ENCODE results near the gene DTD1. TPM values are rescaled to one million over a fixed set of nuclear protein-coding genes. Genes with fewer than 3 reads are reported as not detected.

DTD1 gene
- total and polyA plus RNA-seq, 2 of the 13 experiments (the other 11 are each of a cell fraction or from before 2014, with no cell fraction given): 41.2 to 79.3 TPM

DNA sequence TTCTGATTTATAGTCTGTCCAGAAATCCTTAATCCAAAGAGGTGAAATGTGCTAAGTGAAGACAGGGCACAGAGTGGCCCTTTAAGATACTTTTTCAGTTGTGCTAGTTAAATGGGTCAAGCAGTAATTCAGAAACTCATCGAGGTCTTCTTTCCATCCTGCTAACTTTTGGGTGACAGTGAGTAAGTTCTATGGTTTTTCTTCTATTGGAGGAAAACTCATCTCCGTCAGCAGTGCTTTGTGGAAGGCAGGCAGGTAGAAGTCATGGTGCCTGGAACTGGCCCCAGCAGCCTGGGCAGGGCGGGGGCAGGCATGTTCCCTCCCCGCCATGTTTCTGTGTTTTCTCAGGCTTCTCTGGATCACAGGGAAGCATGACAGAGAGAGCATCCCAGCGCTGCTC, 159.2 kb downstream of the DTD1 start:
- FAIRE-seq (no peak), DNase-seq (ENCODE audit: low spot score) (no peak), ATAC-seq (no peak)
- WGBS (ENCODE audit: low lambda C conversion rate): 87% methylated on average over 5 of the region's 5 CpGs
- Histone ChIP-seq H3K4me3 (replicated peaks in 1 of 3; ENCODE audit: insufficient read depth in 1 of 3, low read depth in 2 of 3, low read length in 3 of 3) (no peak overlapping the region), H3K27me3 (ENCODE audit: control insufficient read depth in 1 of 2, insufficient read depth in 2 of 2, low read length in 2 of 2) (no peaks in the 10 kb centered on the region), H3K9ac (ENCODE audit: insufficient read depth, low read depth, low read length) (no peak overlapping the region), H3K27ac (ENCODE audit: extremely low read length, insufficient read depth, low read length) (no peak overlapping the region), H3K9me3 (ENCODE audit: low read length) (no peaks in the 10 kb centered on the region), H2AFZ (ENCODE audit: low read length) (no peak overlapping the region), H4K20me1 (ENCODE audit: insufficient read depth, low read length) (no peaks in the 10 kb centered on the region), H3K4me1 (ENCODE audit: insufficient read depth, low read length) (peaks cover 13% of the 10 kb centered on the region), H3K79me2 (ENCODE audit: insufficient read depth, low read length) (no peaks in the 10 kb centered on the region), H3K36me3 (replicated peaks in 1 of 2; ENCODE audit: control insufficient read depth in 1 of 2, insufficient read depth in 2 of 2, low read length in 2 of 2) (peaks cover 3 to 6% of the 10 kb centered on the region in 2 experiments; a peak in 4 of 5 replicates), H3K4me2 (ENCODE audit: low read depth, low read length) (no peak overlapping the region)
- ChIA-PET CTCF (ENCODE audit: low intra/inter-chr PET ratio, low total read pairs) (no interaction called here), POLR2A (no interaction called here)
- TF ChIP-seq ZNF496 (CRISPR knock-in tag; IDR thresholded peaks at IDR 0.05; ENCODE audit: insufficient replicate concordance): no peak
- no peak for TF ChIP-seq ZNF777 (CRISPR knock-in tag; IDR thresholded peaks at IDR 0.05)
- no peak for TF ChIP-seq ZNF564 (CRISPR knock-in tag; IDR thresholded peaks at IDR 0.05)
- no peak for TF ChIP-seq SIN3B (IDR thresholded peaks at IDR 0.05; ENCODE audit: low read length)
- TF ChIP-seq NR2C2 (CRISPR knock-in tag; IDR thresholded peaks at IDR 0.05; ENCODE audit: borderline replicate concordance): no peak
- no peak for TF ChIP-seq YEATS2 (CRISPR knock-in tag; IDR thresholded peaks at IDR 0.05; ENCODE audit: borderline replicate concordance)
- TF ChIP-seq, protein P1, sequence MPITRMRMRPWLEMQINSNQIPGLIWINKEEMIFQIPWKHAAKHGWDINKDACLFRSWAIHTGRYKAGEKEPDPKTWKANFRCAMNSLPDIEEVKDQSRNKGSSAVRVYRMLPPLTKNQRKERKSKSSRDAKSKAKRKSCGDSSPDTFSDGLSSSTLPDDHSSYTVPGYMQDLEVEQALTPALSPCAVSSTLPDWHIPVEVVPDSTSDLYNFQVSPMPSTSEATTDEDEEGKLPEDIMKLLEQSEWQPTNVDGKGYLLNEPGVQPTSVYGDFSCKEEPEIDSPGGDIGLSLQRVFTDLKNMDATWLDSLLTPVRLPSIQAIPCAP (CRISPR knock-in tag; IDR thresholded peaks at IDR 0.05; ENCODE audit: low read depth): no peak
- TF ChIP-seq, protein P2, sequence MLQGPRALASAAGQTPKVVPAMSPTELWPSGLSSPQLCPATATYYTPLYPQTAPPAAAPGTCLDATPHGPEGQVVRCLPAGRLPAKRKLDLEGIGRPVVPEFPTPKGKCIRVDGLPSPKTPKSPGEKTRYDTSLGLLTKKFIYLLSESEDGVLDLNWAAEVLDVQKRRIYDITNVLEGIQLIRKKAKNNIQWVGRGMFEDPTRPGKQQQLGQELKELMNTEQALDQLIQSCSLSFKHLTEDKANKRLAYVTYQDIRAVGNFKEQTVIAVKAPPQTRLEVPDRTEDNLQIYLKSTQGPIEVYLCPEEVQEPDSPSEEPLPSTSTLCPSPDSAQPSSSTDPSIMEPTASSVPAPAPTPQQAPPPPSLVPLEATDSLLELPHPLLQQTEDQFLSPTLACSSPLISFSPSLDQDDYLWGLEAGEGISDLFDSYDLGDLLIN (CRISPR knock-in tag; IDR thresholded peaks at IDR 0.05; ENCODE audit: borderline replicate concordance): no peak
- TF ChIP-seq HOXA7 (CRISPR knock-in tag; IDR thresholded peaks at IDR 0.05): no peak
- no peak for TF ChIP-seq ARID4A (CRISPR knock-in tag; IDR thresholded peaks at IDR 0.05; ENCODE audit: borderline replicate concordance)
- no peak for TF ChIP-seq HDAC1 (CRISPR knock-in tag; IDR thresholded peaks at IDR 0.05)
- TF ChIP-seq HMG20B (CRISPR knock-in tag; conservative IDR thresholded peaks at IDR 0.05): no peak
- no peak for TF ChIP-seq POGZ (CRISPR knock-in tag; IDR thresholded peaks at IDR 0.05)
- no peak for TF ChIP-seq ZNF850 (CRISPR knock-in tag; conservative IDR thresholded peaks at IDR 0.05)
- intact Hi-C loops (cut with micrococcal nuclease; ENCODE audit: unreplicated experiment) (no loop called here), in situ Hi-C loops (cut with HindIII; ENCODE audit: extremely low pct_ligation_motif_present, low pct_unique_long_range_greater_than_20kb) (no loop called here)
- no TSS peak for BruUV-seq (replicated peaks)
